SJSA1 (cell line): ENCODE measurements around the gene DLG2. TPM values are rescaled to one million over a fixed set of nuclear protein-coding genes. Genes with fewer than 3 reads are reported as not detected.
A peak's percentile ranks its signal among the peaks of the same experiment; 100 is the strongest.

Experiments
- DNase-seq, 2 experiments: peaks; one replicate each; pipeline ENCODE4 v3.0.0-alpha.2; 2015 to 2020; ENCODE audit warnings: low spot score in 2 of 2, low read depth in 1 of 2
- H3K27ac ChIP-seq: fragments of 250-450 bp; sonication (Bioruptor Pico); 2 replicates; pipeline ENCODE4 v1.5.1; 2020; ENCODE audit warnings: mild to moderate bottlenecking, moderate library complexity
- H3K27me3 ChIP-seq: fragments of 250-450 bp; sonication (Bioruptor Pico); replicated peaks from 2 replicates; pipeline ENCODE4 v1.5.1; 2020; ENCODE audit warnings: mild to moderate bottlenecking, moderate library complexity
- H3K36me3 ChIP-seq: fragments of 250-450 bp; sonication (Bioruptor Pico); 2 replicates; pipeline ENCODE4 v1.5.1; 2020; ENCODE audit warnings: mild to moderate bottlenecking
- H3K4me1 ChIP-seq: fragments of 250-450 bp; sonication (Bioruptor Pico); replicated peaks from 2 replicates; pipeline ENCODE4 v1.6.1; 2021; ENCODE audit warnings: mild to moderate bottlenecking
- H3K4me3 ChIP-seq: fragments of 250-450 bp; sonication (Bioruptor Pico); 2 replicates; pipeline ENCODE4 v1.5.1; 2020; ENCODE audit warnings: mild to moderate bottlenecking
- H3K9me3 ChIP-seq: fragments of 250-450 bp; sonication (Bioruptor Pico); replicated peaks from 2 replicates; pipeline ENCODE4 v1.5.1; 2020; ENCODE audit warnings: mild to moderate bottlenecking
- total RNA-seq: library from RNA; depleted of rRNA; stranded (reverse); fragments of >200 nt; shearing (Covaris generic); gene quantifications from 2 replicates; pipeline ENCODE4 v1.2.3, GENCODE V29; 2014

DLG2 gene
- total RNA-seq, 1 experiment from 2014 or later: 0.13 TPM

DNA sequence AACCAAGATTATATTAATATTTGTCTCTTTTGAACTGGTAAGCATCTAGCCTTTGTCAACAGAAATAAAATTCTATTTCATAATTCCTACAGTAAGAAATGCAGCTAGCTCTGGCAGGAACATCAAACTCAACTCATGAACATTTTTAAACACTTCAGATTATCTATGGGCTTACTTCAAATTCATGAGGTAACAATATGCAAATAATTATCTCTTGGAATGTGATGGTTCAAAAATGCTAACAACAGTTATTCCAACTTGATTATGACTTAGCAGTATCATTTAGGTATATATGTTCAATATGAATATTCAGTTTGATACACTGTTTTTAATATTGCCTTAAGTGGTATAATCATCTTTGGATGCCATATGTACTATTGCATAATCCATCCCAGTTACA is 1237.4 kb downstream of the DLG2 start:
- DNase-seq: no peak
- no peaks in the 10 kb centered on the region for H3K36me3 ChIP-seq
- no peaks in the 10 kb centered on the region for H3K4me1 ChIP-seq
- no peak overlapping the region for H3K4me3 ChIP-seq
- no peak overlapping the region for H3K27ac ChIP-seq
- no peaks in the 10 kb centered on the region for H3K27me3 ChIP-seq
- H3K9me3 ChIP-seq: no peaks in the 10 kb centered on the region

GRCh38 chr11:84384731-84385130 is 1242.4 kb downstream of the DLG2 start:
- DNase-seq: peak in 1 of 2 experiments; percentile 0
- Histone ChIP-seq H3K27ac (no peak overlapping the region), H3K36me3 (no peaks in the 10 kb centered on the region), H3K4me3 (no peak overlapping the region), H3K9me3 (no peaks in the 10 kb centered on the region), H3K4me1 (no peaks in the 10 kb centered on the region), H3K27me3 (no peaks in the 10 kb centered on the region)

- Histone ChIP-seq H3K27ac (no peak overlapping the region), H3K4me1 (no peaks in the 10 kb centered on the region), H3K27me3 (no peaks in the 10 kb centered on the region), H3K9me3 (no peaks in the 10 kb centered on the region), H3K4me3 (no peak overlapping the region), H3K36me3 (no peaks in the 10 kb centered on the region)
- DNase-seq: no peak
These were observed 1243.6 kb downstream of the DLG2 start for GRCh38 chr11:84383576-84383975.

DNA sequence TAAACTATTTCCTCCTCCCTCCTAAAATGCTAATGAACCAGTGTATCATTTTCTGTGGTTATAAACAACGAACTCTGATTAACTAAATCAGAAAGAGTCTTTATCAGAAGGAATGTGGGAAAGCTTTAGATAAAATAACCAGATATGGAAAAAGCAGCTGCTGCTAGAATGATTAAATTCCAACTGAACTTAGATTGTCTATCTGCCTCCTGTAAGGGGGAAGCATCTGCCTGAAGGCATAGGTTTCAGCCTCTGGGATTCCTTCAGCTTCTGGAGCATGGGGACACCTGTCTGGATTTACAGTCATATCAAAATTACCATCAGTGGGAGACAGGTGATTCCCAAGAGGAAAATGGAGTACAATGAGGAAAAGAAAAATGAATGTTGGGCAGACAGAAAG is 1245.5 kb downstream of the DLG2 start:
- H3K27me3 ChIP-seq: no peaks in the 10 kb centered on the region
- no peak overlapping the region for H3K27ac ChIP-seq
- no peak overlapping the region for H3K4me3 ChIP-seq
- no peak for DNase-seq
- H3K4me1 ChIP-seq: no peaks in the 10 kb centered on the region
- no peaks in the 10 kb centered on the region for H3K9me3 ChIP-seq
- no peaks in the 10 kb centered on the region for H3K36me3 ChIP-seq

DNA sequence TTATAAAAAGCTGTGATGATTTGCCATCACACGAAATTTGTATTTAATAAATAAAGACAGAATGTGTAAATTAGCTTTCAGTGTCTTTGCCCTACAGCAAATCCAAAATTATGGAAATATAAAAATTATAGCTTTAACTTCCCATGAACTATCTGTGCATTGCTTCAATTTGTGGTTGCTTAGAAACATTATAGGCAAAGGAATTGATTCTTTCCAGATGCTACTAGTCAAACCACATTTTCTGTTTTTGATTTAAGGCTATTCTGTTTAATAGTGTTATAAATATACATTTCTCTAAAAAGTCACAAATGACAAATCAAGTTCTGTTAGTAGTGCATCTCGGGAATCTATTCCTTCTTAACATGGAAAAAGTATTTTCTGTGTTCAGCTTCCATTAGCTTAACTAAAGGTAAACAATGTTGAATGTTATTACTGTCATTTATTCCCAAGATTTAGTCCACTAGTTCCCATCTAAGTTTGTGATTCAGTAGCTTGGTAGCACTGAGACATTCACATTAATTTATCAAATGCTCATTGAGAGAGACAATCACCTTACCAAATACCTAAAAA is 1254.7 kb downstream of the DLG2 start:
- DNase-seq: no peak
- H3K27ac ChIP-seq: no peak overlapping the region
- H3K36me3 ChIP-seq: no peaks in the 10 kb centered on the region
- no peak overlapping the region for H3K4me3 ChIP-seq
- H3K9me3 ChIP-seq: no peaks in the 10 kb centered on the region
- H3K4me1 ChIP-seq: no peaks in the 10 kb centered on the region
- no peaks in the 10 kb centered on the region for H3K27me3 ChIP-seq

DNA sequence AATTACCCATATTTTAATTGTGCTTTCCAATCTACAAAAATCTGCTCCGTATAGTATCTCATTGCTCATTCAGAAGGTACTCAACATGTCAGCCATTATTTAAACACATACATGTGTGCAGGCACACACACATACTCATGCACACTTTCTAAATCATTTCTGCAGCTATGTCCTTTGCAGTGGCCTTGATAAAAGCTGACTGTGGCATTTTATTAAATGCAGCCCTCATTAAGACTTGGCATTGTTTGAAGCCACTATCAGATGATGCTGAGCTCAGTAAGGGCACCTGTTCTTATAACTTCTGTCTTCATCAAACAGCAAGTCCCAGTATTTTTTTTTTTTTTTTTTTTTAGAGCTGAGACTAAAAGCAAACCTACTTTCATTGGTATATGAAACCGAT is 1269.1 kb downstream of the DLG2 start:
- H3K27ac ChIP-seq: no peak overlapping the region
- no peak overlapping the region for H3K4me3 ChIP-seq
- no peaks in the 10 kb centered on the region for H3K27me3 ChIP-seq
- no peaks in the 10 kb centered on the region for H3K9me3 ChIP-seq
- no peaks in the 10 kb centered on the region for H3K36me3 ChIP-seq
- DNase-seq: no peak
- no peaks in the 10 kb centered on the region for H3K4me1 ChIP-seq

DNA sequence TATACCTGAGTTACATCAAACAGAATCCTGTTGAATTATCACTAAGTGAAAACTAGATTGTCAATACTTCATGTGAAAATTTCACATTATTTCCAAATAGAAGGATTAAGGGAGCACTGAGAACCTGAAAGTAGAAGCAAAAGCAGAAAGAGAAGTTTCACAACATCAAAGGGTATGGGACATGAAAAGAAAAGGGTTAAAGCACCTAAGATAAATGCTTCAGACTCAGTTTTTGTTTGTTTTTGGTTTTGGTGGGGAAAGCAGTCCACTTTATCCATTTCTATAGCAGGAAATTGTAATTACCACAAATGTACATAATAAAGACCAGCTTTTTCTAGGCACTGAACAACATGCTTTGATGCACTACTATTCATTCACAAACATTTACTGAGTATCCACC is 1271.2 kb downstream of the DLG2 start:
- Histone ChIP-seq H3K36me3 (no peaks in the 10 kb centered on the region), H3K4me1 (no peaks in the 10 kb centered on the region), H3K27ac (no peak overlapping the region), H3K4me3 (no peak overlapping the region), H3K27me3 (no peaks in the 10 kb centered on the region), H3K9me3 (no peaks in the 10 kb centered on the region)
- DNase-seq: no peak

DNA sequence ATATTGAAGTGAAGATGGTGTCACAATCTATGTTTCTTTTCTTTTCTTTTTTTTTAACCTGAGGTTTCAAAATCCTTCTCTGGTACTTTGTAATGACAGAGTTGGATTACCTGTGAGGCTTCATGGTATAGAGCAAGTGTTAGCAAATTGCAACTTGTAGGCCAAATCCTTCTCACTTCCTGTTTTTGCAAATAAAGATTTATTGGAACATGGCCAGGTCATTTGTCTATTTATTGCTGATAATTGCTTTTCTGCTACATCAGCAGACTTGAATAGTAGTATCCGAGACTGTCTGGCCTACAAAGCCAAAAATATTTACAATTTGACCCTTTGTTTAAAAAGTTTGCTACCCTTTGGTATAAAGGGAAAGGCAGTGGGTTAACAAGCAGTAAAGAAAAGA is 1281.5 kb downstream of the DLG2 start:
- no peaks in the 10 kb centered on the region for H3K9me3 ChIP-seq
- H3K27ac ChIP-seq: no peak overlapping the region
- DNase-seq: no peak
- no peaks in the 10 kb centered on the region for H3K27me3 ChIP-seq
- no peak overlapping the region for H3K4me3 ChIP-seq
- H3K36me3 ChIP-seq: no peaks in the 10 kb centered on the region
- no peaks in the 10 kb centered on the region for H3K4me1 ChIP-seq

DNA sequence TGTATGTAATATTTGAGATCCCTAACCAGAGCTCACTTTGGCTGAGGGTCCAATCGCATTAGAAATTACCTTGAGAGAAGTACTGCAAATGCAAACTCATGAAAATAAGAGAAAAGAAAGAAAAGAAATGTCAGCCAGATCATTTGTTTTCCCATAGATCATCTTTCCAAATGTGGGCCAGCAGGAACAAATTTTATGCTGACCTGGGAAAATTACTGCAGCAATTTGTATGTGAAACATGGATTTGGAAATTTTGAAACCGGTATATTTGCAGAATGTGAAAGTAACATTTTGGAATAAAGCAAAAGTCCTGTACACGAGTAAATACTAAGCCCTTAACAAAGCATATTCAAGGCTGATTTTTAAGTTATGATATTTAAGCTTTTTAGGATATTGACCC is 1282.1 kb downstream of the DLG2 start:
- H3K9me3 ChIP-seq: no peaks in the 10 kb centered on the region
- H3K4me3 ChIP-seq: no peak overlapping the region
- no peak overlapping the region for H3K27ac ChIP-seq
- H3K36me3 ChIP-seq: no peaks in the 10 kb centered on the region
- no peak for DNase-seq
- no peaks in the 10 kb centered on the region for H3K4me1 ChIP-seq
- H3K27me3 ChIP-seq: no peaks in the 10 kb centered on the region

DNA sequence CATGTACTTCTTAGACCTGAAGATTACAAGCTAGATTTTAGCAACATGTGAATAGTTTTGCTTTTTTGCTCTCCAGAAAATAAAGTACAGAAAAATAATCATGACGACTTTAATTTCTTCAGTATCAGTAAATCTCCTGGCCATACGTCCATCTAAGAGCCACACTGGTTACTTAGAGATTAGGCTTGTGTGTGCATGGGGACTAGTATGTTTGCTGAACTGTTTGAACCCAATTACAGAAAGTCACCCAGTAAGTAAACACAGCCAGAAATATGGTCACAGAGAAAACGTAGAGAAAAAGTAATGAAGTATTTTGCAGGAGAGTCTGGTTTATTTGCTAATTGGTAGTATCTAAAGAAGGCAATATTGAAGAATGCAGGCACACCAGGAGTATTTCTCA is 1287.3 kb downstream of the DLG2 start:
- H3K4me1 ChIP-seq: no peaks in the 10 kb centered on the region
- DNase-seq: no peak
- no peaks in the 10 kb centered on the region for H3K27me3 ChIP-seq
- H3K9me3 ChIP-seq: no peaks in the 10 kb centered on the region
- no peak overlapping the region for H3K27ac ChIP-seq
- H3K36me3 ChIP-seq: no peaks in the 10 kb centered on the region
- no peak overlapping the region for H3K4me3 ChIP-seq

DNA sequence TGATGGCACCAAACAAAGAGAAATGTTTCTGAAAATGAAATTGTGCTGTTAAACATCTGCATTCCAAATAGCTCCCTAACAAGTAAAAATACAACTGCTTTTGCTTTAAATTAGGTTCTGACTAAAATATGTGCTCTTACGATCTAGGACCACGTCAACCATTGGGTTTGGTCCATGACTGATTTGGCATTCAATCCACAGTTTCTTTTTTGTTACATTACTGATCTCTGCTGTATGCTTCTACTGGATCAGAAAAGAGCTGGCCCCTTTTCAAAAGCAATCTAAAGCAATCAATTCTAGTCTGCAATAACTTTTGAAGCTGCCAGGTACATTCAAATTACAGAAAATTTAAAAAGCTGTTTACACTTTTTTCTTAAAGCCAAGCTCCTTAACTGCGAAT is 1293.9 kb downstream of the DLG2 start:
- DNase-seq: no peak
- no peak overlapping the region for H3K4me3 ChIP-seq
- no peaks in the 10 kb centered on the region for H3K9me3 ChIP-seq
- H3K27ac ChIP-seq: no peak overlapping the region
- H3K4me1 ChIP-seq: no peaks in the 10 kb centered on the region
- H3K27me3 ChIP-seq: no peaks in the 10 kb centered on the region
- no peaks in the 10 kb centered on the region for H3K36me3 ChIP-seq

- no peak for DNase-seq
These were observed 1304.9 kb downstream of the DLG2 start for GRCh38 chr11:84322211-84322610.

DNA sequence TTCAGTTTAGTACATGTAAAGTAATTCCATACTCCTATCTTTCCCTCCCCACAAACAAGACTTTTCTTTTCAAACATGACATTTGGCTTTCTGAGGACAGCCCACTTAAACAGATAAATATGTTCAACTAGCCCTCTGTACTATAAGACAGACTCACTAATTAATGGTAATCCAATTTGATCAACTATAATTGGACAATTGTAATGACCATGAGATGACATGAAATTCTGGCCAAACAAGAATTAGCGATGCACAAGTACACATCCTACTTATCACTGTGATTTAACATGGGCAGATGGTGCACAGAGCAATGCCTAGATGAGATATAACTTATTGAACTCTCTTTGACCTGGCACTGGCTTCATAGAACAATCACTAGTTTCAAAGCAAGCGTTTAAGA is 1307.3 kb downstream of the DLG2 start:
- Histone ChIP-seq H3K9me3 (no peaks in the 10 kb centered on the region), H3K4me3 (no peak overlapping the region), H3K27ac (no peak overlapping the region), H3K27me3 (no peaks in the 10 kb centered on the region), H3K36me3 (no peaks in the 10 kb centered on the region), H3K4me1 (no peaks in the 10 kb centered on the region)
- no peak for DNase-seq

More at GRCh38 chr11:84322211-84322610, 1304.9 kb downstream of the DLG2 start:
- H3K36me3 ChIP-seq: no peaks in the 10 kb centered on the region
- no peak overlapping the region for H3K27ac ChIP-seq
- H3K4me1 ChIP-seq: no peaks in the 10 kb centered on the region
- H3K27me3 ChIP-seq: no peaks in the 10 kb centered on the region
- no peaks in the 10 kb centered on the region for H3K9me3 ChIP-seq
- H3K4me3 ChIP-seq: no peak overlapping the region

GRCh38 chr11:84316866-84317555 is 1310.1 kb downstream of the DLG2 start:
- DNase-seq: no peak
- Histone ChIP-seq H3K27ac (no peak overlapping the region), H3K4me1 (no peaks in the 10 kb centered on the region), H3K36me3 (no peaks in the 10 kb centered on the region), H3K9me3 (no peaks in the 10 kb centered on the region), H3K27me3 (no peaks in the 10 kb centered on the region), H3K4me3 (no peak overlapping the region)
